HG02642 (cell line): ENCODE data around the gene OR4F15.

Experiments
- ATAC-seq: cut with Tn5 transposase; IDR thresholded peaks from one replicate; pipeline ENCODE4 v1.9.1; 2021; ENCODE audit warnings: mild to moderate bottlenecking; ENCODE audit not compliant: unreplicated experiment, poor library complexity

OR4F15 gene

DNA sequence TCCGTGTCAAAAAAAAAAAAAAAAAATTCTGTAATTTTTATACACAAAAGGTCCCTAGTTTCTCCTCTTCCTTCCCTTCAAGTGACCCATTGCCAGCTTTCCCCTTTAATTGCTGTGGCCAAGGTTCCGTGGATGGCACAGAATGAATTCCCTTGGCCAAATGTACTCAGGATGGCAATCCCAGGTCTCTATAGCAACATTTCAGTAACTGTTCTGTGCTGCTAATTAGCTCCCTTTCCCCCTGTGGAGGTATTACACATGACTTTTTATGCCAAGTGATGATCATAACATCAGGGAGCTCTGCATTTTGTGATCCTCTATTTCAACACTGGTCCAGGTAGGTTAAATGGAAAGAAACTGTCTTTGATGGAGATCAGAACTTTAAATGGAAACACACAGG lies 8.8 kb upstream of the OR4F15 start, which contains the start of gene OR4F6:
OR4F6 (plus strand) TSS at position 301 of the 400 bp plus-strand sequence. CDS start 2,211 bp downstream, outside the sequence.
- no peak for ATAC-seq

DNA sequence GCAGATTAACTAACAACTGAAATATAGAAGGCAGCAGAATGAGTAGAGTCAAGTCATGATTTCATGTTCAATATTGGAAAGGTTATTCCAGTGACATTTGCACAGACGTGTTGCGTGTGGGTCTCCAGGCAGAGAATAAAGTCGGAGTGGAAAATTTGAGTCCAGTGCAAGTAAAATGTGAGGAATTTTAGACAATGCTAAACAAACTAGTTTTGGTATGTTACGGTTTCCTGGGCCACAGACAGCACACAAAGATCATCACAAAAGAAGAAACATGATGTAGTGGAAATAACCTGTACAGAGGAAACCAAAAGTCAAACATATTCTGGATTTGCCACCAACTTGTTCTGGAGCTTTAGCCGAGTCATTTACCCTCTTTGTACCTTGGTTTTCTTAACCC lies 8.3 kb upstream of the OR4F15 start:
- no peak for ATAC-seq

DNA sequence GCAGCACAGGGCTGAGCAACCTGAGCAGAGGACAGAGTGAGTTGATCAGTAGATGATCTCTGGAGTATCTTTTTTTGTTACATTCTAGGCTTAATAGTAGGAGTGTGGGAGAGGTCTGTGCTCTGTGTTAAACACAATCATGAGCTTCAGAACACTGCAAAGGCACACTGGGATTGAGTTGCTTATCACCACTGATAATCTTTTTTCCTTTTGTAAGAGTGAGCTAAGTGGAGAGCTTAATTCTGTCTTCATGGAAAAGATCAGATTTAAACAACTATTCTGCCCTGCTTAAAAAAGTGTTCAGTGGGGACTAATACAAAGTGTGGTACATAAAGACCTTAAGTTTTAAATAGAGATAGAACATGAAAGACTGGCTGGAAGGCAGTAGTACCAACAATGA lies 7.6 kb upstream of the OR4F15 start:
- ATAC-seq = no peak

DNA sequence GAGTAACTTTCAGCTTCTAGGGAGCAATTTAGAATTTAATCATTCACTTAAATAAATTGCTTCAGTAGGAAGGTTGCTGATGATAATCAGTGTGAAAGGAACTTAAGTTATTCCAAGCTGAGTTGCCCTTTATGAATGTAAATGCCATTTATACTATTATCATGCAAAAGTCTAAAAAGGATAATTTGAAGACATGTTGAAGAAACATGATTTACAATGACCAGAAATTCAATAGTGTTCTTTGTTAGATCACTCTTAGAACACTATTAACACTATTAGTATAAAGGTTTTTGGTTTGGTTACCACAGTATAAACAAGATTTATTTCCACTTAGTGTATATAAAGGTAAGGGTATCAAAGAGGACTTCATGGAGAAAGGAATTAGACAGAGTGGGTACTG lies 7.1 kb upstream of the OR4F15 start:
- ATAC-seq = no peak

DNA sequence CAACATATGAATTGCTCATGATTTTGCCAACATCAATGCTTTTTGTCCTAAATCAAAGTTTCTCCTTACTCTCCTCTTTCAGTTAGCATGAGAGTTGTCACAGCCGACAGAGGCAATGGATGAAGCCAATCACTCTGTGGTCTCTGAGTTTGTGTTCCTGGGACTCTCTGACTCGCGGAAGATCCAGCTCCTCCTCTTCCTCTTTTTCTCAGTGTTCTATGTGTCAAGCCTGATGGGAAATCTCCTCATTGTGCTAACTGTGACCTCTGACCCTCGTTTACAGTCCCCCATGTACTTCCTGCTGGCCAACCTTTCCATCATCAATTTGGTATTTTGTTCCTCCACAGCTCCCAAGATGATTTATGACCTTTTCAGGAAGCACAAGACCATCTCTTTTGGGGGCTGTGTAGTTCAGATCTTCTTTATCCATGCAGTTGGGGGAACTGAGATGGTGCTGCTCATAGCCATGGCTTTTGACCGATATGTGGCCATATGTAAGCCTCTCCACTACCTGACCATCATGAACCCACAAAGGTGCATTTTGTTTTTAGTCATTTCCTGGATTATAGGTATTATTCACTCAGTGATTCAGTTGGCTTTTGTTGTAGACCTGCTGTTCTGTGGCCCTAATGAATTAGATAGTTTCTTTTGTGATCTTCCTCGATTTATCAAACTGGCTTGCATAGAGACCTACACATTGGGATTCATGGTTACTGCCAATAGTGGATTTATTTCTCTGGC lies 6.2 kb upstream of the OR4F15 start:
- no peak for ATAC-seq

DNA sequence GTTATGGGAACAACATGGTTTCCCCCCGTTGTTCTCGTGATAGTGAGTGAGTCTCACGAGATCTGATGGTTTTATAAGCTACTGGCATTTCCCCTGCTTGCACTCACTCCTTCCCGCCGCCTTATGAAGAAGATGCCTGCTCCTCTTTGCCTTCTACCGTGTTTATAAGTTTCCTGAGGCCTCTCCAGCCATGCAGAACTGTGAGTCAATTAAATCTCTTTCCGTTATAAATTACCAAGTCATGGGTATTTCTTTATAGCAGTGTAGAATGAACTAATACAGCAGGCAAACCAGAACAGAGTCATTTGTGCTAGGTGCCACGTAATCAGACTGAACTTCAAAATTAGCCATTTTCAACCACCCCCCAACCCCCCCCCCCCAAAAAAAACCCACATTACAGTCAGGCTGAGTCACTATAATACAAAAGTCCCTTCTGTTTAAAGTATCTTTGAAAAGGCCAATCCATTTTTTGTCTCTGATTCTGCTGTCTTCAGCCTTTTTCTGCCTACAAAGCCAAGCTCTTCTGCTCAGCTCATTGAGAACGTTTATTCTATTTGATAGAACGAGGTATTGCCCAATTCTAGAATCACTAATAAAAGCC lies 4.6 kb upstream of the OR4F15 start:
- ATAC-seq = no peak

DNA sequence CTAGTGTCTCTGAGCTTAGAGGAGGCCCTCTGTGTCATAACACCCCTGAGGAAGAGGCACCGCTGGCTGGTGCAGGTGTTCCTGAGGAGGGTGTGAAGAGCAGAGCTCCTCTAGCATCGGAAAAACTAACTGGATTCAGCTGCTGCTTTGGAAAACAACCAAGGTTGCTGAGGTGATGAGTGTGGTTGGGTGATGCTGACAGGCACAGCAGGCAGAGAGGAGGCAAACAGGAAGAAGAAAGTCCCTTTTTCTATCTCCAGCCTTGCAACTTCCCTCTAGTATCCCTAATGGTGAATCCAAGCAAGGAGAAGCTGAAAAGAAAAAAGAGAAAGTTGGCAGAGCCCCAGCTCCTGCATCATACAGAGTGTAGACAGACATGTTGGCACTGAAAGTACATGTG lies 3.8 kb upstream of the OR4F15 start:
- no peak for ATAC-seq

DNA sequence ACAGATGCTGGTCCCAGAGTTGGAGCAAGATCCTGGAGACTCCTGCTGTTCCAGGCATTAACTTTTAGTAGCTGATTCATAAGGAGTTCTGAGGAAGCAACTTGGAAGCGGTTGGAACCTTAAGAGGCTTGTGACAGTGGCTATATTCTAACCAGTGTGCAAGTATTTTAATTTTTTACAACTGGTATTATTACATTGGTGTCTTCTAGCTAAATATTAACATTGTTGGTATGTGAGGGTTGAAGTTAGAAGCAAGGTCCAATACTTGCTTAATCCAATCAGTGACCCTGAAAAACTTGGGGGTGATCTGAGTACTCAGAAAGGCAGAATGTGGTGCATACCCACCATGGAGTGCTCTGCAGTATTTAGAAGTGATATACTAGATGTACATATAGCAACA lies 1.5 kb upstream of the OR4F15 start:
- no peak for ATAC-seq

DNA sequence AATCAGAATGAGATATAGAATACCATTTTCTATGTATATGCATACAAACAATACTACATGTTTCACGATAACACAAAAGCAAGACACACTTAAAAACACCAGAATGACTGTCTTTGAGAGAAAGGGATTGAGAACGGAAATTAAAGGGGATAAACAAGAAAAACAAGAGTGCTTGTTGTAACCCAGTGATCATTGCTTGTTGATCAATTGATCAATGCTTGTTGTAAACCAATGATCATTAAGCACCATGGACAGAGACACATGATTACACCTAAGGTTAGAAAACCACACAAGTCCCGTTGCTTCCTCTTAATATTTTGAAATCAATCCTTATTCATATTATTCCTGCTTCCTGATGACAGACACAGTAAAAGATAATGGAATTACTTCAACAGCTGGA lies 1.1 kb upstream of the OR4F15 start:
- no peak for ATAC-seq

DNA sequence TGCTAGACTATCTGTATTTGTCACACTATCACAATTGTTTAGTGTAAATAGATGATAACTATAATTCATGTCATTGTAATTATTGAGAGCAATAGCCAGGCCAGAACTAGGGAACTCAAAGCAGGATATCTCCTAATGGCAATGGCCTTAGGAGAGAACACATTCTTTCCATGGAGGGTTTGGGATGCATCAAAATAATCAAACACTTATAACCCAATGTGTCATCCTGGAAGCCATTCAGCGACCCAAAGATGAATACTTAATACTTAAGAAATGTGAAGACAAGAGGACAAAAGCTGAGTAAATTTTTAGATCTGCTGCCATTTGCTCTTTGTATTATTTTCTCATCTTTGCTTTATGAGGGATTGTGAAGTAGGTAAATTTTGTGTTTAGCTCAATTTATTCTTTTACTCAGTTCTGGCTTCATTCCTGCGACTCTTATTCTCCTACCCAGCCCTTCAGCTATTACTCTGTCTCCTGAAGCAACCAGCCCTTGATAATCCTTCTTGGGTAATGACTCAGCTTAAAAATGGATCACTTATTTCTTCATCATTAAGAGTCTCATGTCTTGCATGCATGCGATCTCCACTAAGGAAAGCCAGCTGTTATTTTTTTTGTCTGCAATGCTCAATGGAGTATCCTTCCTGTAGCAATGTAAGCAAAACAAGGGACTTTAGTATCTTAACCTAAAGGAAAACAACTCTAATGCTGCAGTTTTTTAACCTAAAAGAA lies 2.0 kb downstream of the OR4F15 start:
- ATAC-seq = no peak

DNA sequence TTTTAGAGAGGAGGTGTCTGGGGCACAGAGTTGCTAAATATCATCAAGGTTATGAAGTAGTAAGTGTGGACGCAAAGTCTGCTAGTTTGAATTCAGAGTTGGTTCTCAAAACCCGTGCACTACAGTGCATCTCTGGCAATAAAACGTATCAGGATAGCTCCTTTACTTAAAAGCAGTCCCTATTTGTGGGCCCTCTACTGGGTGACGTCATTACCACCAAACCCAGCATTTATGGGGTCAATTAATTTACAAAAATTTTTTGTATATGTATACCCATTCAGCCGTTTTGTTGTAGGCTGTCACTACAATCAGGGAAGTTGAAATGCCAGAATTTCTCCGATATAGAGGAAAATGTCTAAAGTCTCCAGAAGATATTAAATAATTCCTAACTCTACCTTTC lies 8.8 kb downstream of the OR4F15 start:
- no peak for ATAC-seq

DNA sequence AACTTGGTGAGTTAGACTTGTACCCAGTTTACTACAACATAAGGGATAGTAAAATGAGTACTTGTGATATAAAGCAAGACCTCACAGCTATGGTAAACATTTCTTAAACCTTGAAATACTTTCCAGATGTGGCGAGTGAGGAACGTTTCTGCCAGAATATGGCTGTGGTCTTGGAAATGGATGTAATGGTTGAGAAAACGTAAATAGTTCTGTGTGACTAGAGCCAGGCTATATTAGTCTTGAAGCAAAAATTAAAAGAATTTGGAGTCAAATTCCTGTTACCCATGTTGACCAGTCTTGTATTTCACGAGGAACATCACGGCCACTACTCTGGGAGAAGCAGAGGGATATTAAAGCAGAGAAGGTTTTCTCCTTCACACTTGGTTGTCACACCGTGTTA lies 15.3 kb downstream of the OR4F15 start:
- ATAC-seq = no peak

DNA sequence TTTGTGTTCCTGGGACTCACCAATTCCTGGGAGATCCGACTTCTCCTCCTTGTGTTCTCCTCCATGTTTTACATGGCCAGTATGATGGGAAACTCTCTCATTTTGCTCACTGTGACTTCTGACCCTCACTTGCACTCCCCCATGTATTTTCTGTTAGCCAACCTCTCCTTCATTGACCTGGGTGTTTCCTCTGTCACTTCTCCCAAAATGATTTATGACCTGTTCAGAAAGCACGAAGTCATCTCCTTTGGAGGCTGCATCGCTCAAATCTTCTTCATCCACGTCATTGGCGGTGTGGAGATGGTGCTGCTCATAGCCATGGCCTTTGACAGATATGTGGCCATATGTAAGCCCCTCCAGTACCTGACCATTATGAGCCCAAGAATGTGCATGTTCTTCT lies 16.8 kb downstream of the OR4F15 start:
- no peak for ATAC-seq

DNA sequence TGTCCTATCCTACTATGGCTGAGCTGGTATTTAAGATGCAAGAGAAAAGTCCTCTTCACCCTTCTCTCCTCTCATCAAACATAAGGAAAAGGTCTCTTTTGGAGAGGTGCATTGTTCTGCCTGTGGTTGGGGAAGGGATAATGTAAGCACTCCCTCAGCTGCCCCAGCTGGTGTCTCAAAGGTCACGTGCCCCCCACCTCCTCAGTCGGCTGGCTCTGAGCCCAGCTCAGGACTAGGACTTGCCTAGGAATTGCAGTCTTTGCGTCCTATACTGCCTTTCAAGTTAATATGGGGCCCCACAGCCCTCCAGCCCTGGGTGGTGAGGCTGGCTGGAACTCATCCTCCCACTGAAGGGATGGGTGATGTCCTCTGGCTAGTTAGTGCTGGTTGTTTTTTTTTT lies 29.7 kb downstream of the OR4F15 start:
- no peak for ATAC-seq

DNA sequence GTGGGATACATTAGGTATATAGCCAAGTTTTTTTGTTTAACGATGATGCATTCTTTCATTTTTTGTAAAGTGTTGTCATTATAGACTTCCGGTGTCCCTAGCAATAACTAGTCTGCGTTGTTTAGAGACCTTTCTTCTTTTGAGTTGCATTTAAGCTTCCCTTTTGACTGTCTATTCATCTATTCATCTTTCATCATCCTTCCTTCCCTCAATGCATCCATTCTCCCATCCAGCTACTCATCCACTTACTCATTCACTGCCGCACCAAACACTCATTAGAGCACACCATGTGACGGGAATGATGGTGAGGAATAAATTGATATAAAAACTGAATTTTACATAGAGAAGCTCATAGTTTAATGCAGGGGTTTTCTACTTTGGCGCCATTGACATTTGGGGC lies 32.9 kb downstream of the OR4F15 start:
- no peak for ATAC-seq

DNA sequence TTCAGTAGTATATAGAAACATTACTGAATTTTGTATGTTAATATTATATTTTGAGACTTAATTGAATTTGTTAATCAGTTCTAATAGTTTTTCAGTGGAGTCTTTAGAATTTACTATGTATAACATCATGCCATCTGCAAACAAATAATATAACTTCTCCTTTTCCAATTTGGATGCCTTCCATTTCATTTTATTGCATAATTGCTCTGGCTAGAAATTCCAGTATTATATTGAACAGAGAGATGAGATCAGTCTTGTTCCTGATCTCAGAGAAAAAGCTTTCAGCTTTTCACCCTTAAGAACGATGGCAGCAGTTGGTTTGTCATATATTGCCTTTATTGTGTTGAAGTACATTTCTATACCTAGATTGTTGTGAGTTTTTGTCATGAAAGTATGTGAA lies 40.4 kb downstream of the OR4F15 start:
- ATAC-seq = no peak
